ENCODE results near the gene CDH23.

DNA sequence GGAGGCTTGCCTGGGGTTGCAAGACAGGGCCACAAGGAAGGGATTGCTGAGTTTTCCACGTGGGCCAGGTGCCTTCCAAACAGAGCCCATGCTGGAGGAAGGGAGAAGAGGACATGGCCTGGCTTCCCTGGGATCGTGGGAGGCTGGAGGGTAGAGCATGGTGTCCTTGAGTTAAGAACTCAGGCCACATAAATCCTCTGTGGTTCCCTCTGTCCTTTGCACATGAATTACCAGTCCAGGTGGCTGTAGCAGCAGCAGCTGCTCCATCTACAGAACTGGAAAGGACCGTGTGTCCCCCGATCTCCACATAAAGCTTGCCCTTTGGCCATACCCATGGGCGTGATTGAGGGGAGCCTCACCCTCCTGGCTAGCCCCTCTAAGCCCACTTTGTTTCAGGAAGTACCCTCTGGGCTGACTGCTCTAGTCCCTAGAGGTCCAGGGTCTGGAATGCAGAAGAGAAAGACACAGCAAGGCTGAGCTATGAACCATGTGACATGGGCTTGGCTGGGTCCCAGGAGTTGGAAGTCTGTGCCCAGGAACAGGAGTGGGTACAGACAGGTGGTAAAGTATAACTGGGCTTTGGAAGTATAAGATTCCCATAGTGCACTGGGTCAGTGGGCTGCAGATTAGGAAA, 237.9 kb downstream of the CDH23 start:
- TF ChIP-seq, protein P1, sequence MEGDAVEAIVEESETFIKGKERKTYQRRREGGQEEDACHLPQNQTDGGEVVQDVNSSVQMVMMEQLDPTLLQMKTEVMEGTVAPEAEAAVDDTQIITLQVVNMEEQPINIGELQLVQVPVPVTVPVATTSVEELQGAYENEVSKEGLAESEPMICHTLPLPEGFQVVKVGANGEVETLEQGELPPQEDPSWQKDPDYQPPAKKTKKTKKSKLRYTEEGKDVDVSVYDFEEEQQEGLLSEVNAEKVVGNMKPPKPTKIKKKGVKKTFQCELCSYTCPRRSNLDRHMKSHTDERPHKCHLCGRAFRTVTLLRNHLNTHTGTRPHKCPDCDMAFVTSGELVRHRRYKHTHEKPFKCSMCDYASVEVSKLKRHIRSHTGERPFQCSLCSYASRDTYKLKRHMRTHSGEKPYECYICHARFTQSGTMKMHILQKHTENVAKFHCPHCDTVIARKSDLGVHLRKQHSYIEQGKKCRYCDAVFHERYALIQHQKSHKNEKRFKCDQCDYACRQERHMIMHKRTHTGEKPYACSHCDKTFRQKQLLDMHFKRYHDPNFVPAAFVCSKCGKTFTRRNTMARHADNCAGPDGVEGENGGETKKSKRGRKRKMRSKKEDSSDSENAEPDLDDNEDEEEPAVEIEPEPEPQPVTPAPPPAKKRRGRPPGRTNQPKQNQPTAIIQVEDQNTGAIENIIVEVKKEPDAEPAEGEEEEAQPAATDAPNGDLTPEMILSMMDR (IDR thresholded peaks at IDR 0.05) = no peak
- no peak for TF ChIP-seq POLR2A (IDR thresholded peaks at IDR 0.05)

All from uterus (tissue), 2 donors.